Activated T-helper 17 cell treated with anti-CD3 and anti-CD28 coated beads, Interleukin-2, amount 50 U/mL, for 72 hours (primary cell): ENCODE data around the gene NELFB. TPM values are rescaled to one million over a fixed set of nuclear protein-coding genes. Genes with fewer than 3 reads are reported as not detected.

Experiments used
- ATAC-seq: fragments of 150-1000 bp; cut with Tn5 transposase; replicated peaks from 2 replicates; pipeline ENCODE4 v1.10.0; 2021; ENCODE audit warnings: mild to moderate bottlenecking, moderate library complexity
- H3K27ac Mint-ChIP-seq: one replicate; pipeline ENCODE4 v1.8.0; 2022; ENCODE audit warnings: mixed read lengths
- H3K27me3 Mint-ChIP-seq: one replicate; pipeline ENCODE4 v1.8.0; 2022; ENCODE audit warnings: mixed read lengths
- H3K36me3 Mint-ChIP-seq: one replicate; pipeline ENCODE4 v1.8.0; 2022; ENCODE audit warnings: low read depth, mild to moderate bottlenecking, mixed read lengths
- H3K4me1 Mint-ChIP-seq: one replicate; pipeline ENCODE4 v1.8.0; 2022; ENCODE audit warnings: mixed read lengths
- H3K4me3 Mint-ChIP-seq: one replicate; pipeline ENCODE4 v1.8.0; 2022; ENCODE audit warnings: mild to moderate bottlenecking, mixed read lengths
- H3K9me3 Mint-ChIP-seq: one replicate; pipeline ENCODE4 v1.8.0; 2022; ENCODE audit warnings: mixed read lengths
- total RNA-seq, 2 donors: library from RNA; stranded (reverse); gene quantifications; one replicate each; pipeline ENCODE4 v1.2.3, GENCODE V29; 2022

NELFB gene
- total RNA-seq, 2 donors from 2014 or later = 43.6 to 78.0 TPM

DNA sequence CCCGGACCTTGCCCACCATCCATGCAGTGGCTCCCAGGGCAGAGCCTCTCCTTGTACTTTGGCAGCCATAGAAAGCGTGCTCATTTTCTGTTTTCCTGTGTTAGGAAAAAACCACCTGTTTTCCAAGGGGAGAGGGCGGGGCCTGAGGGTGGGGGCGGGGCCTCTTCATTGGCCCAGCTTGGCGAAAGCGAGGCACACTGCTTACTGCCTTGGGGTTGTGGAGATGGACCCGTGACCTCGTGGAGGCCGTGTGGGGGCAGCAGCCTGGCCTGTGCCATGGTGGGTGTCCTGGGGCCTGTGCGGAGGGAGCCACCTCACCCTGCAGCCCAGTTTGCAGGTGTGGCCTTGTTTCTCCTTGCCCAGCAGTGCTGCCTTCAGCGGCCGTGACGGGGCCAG, 18.0 kb downstream of the NELFB start:
- Mint-ChIP-seq H3K4me3 (no peak overlapping the region), H3K27ac (no peak overlapping the region), H3K27me3 (no peaks in the 10 kb centered on the region), H3K36me3 (peaks cover 39% of the 10 kb centered on the region), H3K4me1 (peaks cover 12% of the 10 kb centered on the region), H3K9me3 (no peaks in the 10 kb centered on the region)
- ATAC-seq = no peak

GRCh38 chr9:137273611-137274320, 18.6 kb downstream of the NELFB start:
- H3K27me3 Mint-ChIP-seq = no peaks in the 10 kb centered on the region
- no peak for ATAC-seq
- H3K4me3 Mint-ChIP-seq = no peak overlapping the region
- no peaks in the 10 kb centered on the region for H3K9me3 Mint-ChIP-seq
- peaks cover 32% of the 10 kb centered on the region for H3K36me3 Mint-ChIP-seq
- no peak overlapping the region for H3K27ac Mint-ChIP-seq
- H3K4me1 Mint-ChIP-seq = peaks cover 8% of the 10 kb centered on the region

- H3K9me3 Mint-ChIP-seq = no peaks in the 10 kb centered on the region
- H3K27ac Mint-ChIP-seq = peak overlapping the region; percentile 5
- H3K36me3 Mint-ChIP-seq = peaks cover 18% of the 10 kb centered on the region
- ATAC-seq = no peak
- H3K4me1 Mint-ChIP-seq = peaks cover 7% of the 10 kb centered on the region
- H3K27me3 Mint-ChIP-seq = no peaks in the 10 kb centered on the region
- H3K4me3 Mint-ChIP-seq = no peak overlapping the region
Measured at GRCh38 chr9:137275203-137275587, 20.1 kb downstream of the NELFB start.

GRCh38 chr9:137275588-137276472, 20.7 kb downstream of the NELFB start:
- Mint-ChIP-seq H3K4me1 (peaks cover 7% of the 10 kb centered on the region), H3K4me3 (no peak overlapping the region), H3K27ac (peak overlapping the region; percentile 5), H3K36me3 (peaks cover 18% of the 10 kb centered on the region), H3K27me3 (no peaks in the 10 kb centered on the region), H3K9me3 (no peaks in the 10 kb centered on the region)
- no peak for ATAC-seq

DNA sequence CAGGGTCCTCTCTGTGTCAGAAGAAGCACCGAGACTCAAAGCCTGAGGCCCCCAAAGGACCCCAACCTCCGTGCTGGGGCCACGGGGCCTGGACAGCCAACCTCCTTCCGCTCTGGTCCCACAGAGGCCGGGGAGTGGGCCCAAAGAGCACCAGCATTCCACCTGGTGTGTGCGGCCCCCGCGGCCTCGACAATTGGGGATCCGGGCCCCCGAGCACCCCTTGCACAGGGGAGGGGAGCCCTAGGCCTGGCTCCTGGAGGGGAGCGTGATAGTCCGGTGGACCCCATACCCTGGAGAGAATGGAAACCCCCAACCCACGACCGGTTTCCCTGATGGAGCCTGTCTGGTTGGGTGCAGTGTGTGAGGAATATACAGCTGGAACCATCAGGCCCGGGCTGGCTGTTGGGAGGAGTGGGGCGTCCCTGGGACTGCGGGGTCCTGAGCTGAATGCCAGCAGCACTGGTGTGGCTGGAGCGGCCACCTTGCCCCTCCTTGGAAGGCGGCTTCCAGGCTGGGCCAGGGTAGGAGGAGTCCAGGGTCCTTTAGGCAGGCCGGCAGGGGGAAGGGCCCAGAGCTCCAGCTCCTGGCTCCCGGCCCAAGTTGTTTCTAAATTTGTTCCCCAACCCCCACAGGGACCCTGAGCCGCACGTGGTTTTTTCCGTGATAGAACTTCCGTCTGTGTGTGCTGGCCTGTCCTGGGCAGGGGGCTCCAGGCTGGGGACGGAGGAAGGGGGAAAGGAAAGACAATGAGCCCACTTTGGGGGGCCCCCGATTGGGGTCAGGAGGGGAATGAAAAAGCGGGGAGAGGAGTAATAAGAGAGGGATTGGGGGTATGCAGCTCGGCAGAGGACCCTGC, 21.6 kb downstream of the NELFB start:
- H3K27me3 Mint-ChIP-seq = no peaks in the 10 kb centered on the region
- H3K27ac Mint-ChIP-seq = peak overlapping the region; percentile 73
- no peaks in the 10 kb centered on the region for H3K9me3 Mint-ChIP-seq
- no peak for ATAC-seq
- H3K4me1 Mint-ChIP-seq = peaks cover 7% of the 10 kb centered on the region
- peaks cover 10% of the 10 kb centered on the region for H3K36me3 Mint-ChIP-seq
- peak overlapping the region; percentile 71 for H3K4me3 Mint-ChIP-seq

- H3K4me3 Mint-ChIP-seq = peak within 1 kb of the TSS; percentile 71
- peak; percentile 88 for ATAC-seq
- H3K27me3 Mint-ChIP-seq = no peaks in the 10 kb centered on the region
- no peaks in the 10 kb centered on the region for H3K9me3 Mint-ChIP-seq
- H3K4me1 Mint-ChIP-seq = peaks cover 7% of the 10 kb centered on the region
- peak within 1 kb of the TSS; percentile 73 for H3K27ac Mint-ChIP-seq
- peaks cover 9% of the 10 kb centered on the region for H3K36me3 Mint-ChIP-seq
Measured at GRCh38 chr9:137277329-137278041, 22.4 kb downstream of the NELFB start, which contains the start of gene TOR4A. Gene TOR4A, plus strand, starts transcription at chr9:137277726. Its CDS starts 964 bp downstream, at chr9:137278690.

DNA sequence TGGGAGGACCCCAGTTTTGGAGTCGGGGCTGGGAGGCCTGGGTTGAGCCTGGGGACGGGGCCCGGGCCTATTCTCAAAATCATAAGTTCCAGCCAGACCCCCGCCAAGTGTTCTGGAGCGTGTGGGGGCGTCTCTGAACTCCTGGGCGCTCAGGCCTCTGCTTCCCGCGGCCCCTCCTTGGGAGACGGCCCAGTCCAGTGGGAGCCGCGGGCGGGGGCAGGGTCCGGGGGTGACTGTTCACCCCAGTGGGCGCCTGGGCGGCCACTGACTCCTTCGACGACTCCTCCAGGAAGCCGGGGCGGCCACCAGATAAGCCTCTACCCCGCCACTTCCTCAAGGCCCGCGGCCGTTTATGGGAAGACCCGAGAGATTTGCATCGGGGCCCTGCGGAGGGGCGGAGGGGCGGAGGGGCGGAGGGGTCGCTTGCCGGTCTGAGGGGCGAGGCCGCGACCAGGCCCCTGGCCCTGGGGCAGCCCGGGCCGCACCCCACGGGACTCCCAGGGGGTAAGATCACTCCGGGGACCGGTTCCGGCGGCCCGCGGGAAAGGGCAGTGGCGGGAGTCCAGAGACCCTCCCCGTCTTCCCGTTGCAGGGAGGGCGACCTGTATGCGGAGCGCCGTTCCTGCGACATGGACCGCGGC, 23.1 kb downstream of the NELFB start:
- ATAC-seq = peak; percentile 7
- peaks cover 7% of the 10 kb centered on the region for H3K4me1 Mint-ChIP-seq
- peaks cover 7% of the 10 kb centered on the region for H3K36me3 Mint-ChIP-seq
- H3K9me3 Mint-ChIP-seq = no peaks in the 10 kb centered on the region
- no peaks in the 10 kb centered on the region for H3K27me3 Mint-ChIP-seq
- peak overlapping the region; percentile 73 for H3K27ac Mint-ChIP-seq
- peak overlapping the region; percentile 71 for H3K4me3 Mint-ChIP-seq

- no peak overlapping the region for H3K4me3 Mint-ChIP-seq
- no peaks in the 10 kb centered on the region for H3K27me3 Mint-ChIP-seq
- H3K36me3 Mint-ChIP-seq = no peaks in the 10 kb centered on the region
- H3K27ac Mint-ChIP-seq = no peak overlapping the region
- peaks cover 7% of the 10 kb centered on the region for H3K4me1 Mint-ChIP-seq
- ATAC-seq = no peak
- no peaks in the 10 kb centered on the region for H3K9me3 Mint-ChIP-seq
Measured at GRCh38 chr9:137278721-137279711, 23.9 kb downstream of the NELFB start.

DNA sequence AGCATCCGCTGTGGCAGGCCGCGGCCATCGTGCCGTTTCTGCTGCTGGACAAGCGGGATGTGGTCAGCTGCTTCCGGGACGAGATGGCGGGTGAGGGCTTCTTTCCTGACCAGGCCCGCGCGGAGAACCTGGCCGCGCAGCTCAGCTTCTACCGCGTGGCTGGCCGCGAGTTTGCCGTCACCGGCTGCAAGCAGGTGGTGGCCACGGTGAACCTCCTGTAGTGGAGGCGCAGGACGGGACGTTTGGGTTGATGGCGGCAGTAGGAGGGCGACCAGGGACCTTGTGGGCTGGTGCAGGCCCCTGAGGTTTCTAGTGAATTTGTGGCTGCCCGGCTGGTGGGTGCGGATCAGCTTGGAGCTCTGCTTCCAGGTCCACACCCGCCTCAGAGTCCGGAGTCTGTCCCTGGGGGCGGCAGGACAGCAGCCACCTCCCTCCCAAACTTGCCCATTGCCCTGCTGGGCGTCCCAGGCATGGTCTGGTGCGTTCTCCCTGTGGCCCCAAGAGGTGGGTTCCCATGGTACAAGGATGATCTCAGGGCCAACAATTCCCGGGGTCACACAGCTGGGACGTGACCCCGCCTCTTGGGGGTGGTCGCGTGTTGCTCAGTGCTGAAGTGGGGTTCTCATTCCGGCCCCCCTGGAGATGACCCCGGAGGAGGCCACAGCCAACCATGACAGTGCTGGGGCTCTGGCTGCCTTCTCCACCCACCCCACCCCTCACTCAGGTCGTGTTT, 24.8 kb downstream of the NELFB start:
- no peak for ATAC-seq
- H3K36me3 Mint-ChIP-seq = no peaks in the 10 kb centered on the region
- H3K4me3 Mint-ChIP-seq = no peak overlapping the region
- H3K9me3 Mint-ChIP-seq = no peaks in the 10 kb centered on the region
- no peak overlapping the region for H3K27ac Mint-ChIP-seq
- peaks cover 7% of the 10 kb centered on the region for H3K4me1 Mint-ChIP-seq
- no peaks in the 10 kb centered on the region for H3K27me3 Mint-ChIP-seq

DNA sequence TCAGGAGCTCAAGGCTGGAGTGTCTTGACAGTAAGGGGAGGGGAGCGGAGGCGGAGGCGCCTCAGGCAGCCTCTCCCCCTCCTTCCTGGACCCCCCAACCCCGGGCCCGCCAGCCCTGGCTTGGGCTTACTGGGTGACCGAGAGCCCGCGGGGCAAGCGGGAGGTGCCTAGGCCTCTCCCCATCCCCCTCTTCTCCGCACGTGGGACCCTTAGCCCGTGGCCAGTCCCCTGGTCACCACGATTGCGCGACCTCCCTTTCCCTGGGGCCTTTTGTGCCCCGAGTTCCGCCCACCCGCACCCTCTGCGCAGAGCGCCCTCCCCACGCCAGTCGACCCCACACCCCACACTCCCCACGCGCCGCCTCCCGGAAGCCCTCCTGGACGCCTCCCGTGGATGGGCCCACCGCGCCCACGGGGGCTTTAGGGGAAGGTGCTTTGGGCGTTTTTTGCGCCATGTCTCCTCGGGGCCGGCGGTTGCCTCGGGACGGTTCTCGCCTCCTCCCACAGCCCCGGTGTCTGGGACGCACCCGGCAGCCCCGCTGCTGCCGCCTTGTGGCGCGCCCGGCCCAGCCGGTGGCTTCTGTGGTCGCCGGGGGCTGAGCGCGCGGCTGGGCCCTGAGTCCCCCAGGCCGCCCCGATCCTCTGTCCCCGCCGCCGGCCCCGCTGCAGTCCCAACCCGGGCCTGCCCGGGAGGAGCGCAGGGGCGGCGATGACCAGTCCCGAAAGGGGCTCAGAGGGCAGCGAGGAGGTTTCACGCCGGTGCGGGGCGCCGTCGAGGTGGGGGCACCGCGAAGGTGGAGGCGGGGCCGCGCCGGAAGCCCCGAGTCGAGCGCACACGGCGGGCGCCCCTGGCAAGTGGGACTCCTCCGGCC, 25.6 kb downstream of the NELFB start:
- ATAC-seq = no peak
- Mint-ChIP-seq H3K27me3 (no peaks in the 10 kb centered on the region), H3K36me3 (no peaks in the 10 kb centered on the region), H3K4me1 (peaks cover 1% of the 10 kb centered on the region), H3K4me3 (no peak overlapping the region), H3K27ac (no peak overlapping the region), H3K9me3 (no peaks in the 10 kb centered on the region)

DNA sequence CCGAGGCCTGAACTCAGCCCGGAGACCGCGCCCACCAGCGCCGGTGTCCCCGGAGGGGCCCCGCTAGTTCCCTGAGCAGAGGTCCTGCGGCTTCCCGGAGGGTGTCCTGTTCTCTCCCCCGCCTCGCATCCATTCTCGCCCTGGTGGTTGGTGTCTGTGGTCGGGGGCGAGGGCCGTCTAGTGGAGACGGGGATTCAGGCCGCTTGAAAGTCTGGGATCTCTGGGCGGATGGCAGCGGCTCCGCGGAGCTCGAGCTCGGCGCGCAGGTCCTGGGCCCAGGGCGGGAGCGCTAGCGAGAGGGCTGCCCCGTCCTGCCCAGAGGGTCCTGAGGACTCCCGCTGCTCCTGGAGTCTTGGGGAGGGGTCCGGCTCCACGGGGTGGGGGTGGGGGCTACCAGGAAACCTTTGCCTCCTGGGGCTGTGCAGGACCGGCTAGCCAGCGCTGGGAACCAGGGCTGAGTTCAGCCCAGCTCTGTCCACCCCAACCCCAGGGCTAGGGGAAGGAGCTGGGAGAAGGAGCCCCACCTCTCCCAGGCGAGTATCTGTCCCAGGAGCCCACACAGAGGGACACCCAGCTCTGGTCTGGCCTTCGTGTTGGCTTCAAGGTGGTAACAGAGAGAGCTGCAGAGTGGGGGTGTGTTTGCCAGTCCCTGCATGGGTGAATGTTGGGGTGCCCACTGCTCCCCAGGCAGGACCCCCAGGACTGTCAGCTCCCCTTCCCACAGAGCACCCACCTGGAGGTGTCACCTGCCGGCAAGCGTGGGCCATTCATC, 26.4 kb downstream of the NELFB start:
- no peaks in the 10 kb centered on the region for H3K27me3 Mint-ChIP-seq
- no peak overlapping the region for H3K4me3 Mint-ChIP-seq
- no peaks in the 10 kb centered on the region for H3K4me1 Mint-ChIP-seq
- H3K9me3 Mint-ChIP-seq = no peaks in the 10 kb centered on the region
- H3K27ac Mint-ChIP-seq = no peak overlapping the region
- no peaks in the 10 kb centered on the region for H3K36me3 Mint-ChIP-seq
- no peak for ATAC-seq
